NB4 (cell line): Measurements from ENCODE around the gene FREM1.

Source experiments
- MAX ChIP-seq: IDR thresholded peaks from 2 replicates; pipeline ENCODE4 v1.6.1; 2011; ENCODE audit warnings: low read depth, low read length
- POLR2A ChIP-seq: IDR thresholded peaks from 2 replicates; pipeline ENCODE4 v1.6.1; 2011; ENCODE audit warnings: mild to moderate bottlenecking; ENCODE audit not compliant: insufficient read length; ENCODE audit errors: extremely low read depth
- TF ChIP-seq, protein P1 (sequence below): IDR thresholded peaks from one replicate; pipeline ENCODE4 v1.5.1; 2012; ENCODE audit warnings: low read depth, low read length

GRCh38 chr9:14909181-14909580, 1.0 kb downstream of the FREM1 start:
- TF ChIP-seq, protein P1, sequence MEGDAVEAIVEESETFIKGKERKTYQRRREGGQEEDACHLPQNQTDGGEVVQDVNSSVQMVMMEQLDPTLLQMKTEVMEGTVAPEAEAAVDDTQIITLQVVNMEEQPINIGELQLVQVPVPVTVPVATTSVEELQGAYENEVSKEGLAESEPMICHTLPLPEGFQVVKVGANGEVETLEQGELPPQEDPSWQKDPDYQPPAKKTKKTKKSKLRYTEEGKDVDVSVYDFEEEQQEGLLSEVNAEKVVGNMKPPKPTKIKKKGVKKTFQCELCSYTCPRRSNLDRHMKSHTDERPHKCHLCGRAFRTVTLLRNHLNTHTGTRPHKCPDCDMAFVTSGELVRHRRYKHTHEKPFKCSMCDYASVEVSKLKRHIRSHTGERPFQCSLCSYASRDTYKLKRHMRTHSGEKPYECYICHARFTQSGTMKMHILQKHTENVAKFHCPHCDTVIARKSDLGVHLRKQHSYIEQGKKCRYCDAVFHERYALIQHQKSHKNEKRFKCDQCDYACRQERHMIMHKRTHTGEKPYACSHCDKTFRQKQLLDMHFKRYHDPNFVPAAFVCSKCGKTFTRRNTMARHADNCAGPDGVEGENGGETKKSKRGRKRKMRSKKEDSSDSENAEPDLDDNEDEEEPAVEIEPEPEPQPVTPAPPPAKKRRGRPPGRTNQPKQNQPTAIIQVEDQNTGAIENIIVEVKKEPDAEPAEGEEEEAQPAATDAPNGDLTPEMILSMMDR: no peak
- no peak for TF ChIP-seq POLR2A
- no peak for TF ChIP-seq MAX
